HEK293 (cell line): ENCODE data around the gene ACTR1B.

Experiments
- HOXD13 ChIP-seq: sonication (generic); formaldehyde crosslinking; IDR thresholded peaks from 2 replicates; pipeline ENCODE4 v1.8.0; 2022; ENCODE audit warnings: missing genetic modification reagents, borderline replicate concordance
- OSR2 ChIP-seq: fragments of 450-650 bp; formaldehyde crosslinking; IDR thresholded peaks from 2 replicates; pipeline ENCODE4 v1.5.1; 2016; ENCODE audit warnings: missing biosample characterization, missing genetic modification characterization
- PRDM10 ChIP-seq: fragments of 450-650 bp; formaldehyde crosslinking; IDR thresholded peaks from 2 replicates; pipeline ENCODE4 v1.5.1; 2016; ENCODE audit warnings: missing biosample characterization, missing genetic modification characterization
- SCRT1 ChIP-seq: fragments of 450-650 bp; formaldehyde crosslinking; IDR thresholded peaks from 2 replicates; pipeline ENCODE4 v1.5.1; 2016; ENCODE audit warnings: missing biosample characterization, missing genetic modification characterization, borderline replicate concordance
- SP2 ChIP-seq: fragments of 450-650 bp; formaldehyde crosslinking; IDR thresholded peaks from 2 replicates; pipeline ENCODE4 v1.5.1; 2016; ENCODE audit warnings: missing biosample characterization, missing genetic modification characterization
- ZBTB48 ChIP-seq: fragments of 450-650 bp; formaldehyde crosslinking; IDR thresholded peaks from 2 replicates; pipeline ENCODE4 v1.5.1; 2016; ENCODE audit warnings: missing biosample characterization, missing genetic modification characterization
- ZBTB7A ChIP-seq: fragments of 450-650 bp; formaldehyde crosslinking; IDR thresholded peaks from 2 replicates; pipeline ENCODE4 v1.5.1; 2016; ENCODE audit warnings: low read depth, missing biosample characterization, missing genetic modification characterization
- ZFHX2 ChIP-seq: fragments of 450-650 bp; formaldehyde crosslinking; conservative IDR thresholded peaks from 2 replicates; pipeline ENCODE4 v1.5.1; 2016; ENCODE audit warnings: missing biosample characterization, missing genetic modification characterization
- ZFP41 ChIP-seq: fragments of 450-650 bp; formaldehyde crosslinking; IDR thresholded peaks from 2 replicates; pipeline ENCODE4 v1.5.1; 2016; ENCODE audit warnings: missing biosample characterization, missing genetic modification characterization, borderline replicate concordance
- ZIC2 ChIP-seq: fragments of 450-650 bp; formaldehyde crosslinking; IDR thresholded peaks from 2 replicates; pipeline ENCODE4 v1.5.1; 2016; ENCODE audit warnings: missing biosample characterization, missing genetic modification characterization
- ZNF112 ChIP-seq: fragments of 450-650 bp; formaldehyde crosslinking; IDR thresholded peaks from 2 replicates; pipeline ENCODE4 v1.5.0; 2017; ENCODE audit warnings: missing biosample characterization, missing genetic modification characterization
- ZNF114 ChIP-seq: fragments of 450-650 bp; formaldehyde crosslinking; IDR thresholded peaks from 2 replicates; pipeline ENCODE4 v1.5.0; 2017; ENCODE audit warnings: missing biosample characterization, missing genetic modification characterization
- ZNF302 ChIP-seq: fragments of 450-650 bp; formaldehyde crosslinking; IDR thresholded peaks from 2 replicates; pipeline ENCODE4 v1.5.1; 2016; ENCODE audit warnings: missing biosample characterization, missing genetic modification characterization, low read depth
- ZNF416 ChIP-seq: fragments of 450-650 bp; formaldehyde crosslinking; IDR thresholded peaks from 2 replicates; pipeline ENCODE4 v1.5.1; 2016; ENCODE audit warnings: missing biosample characterization, missing genetic modification characterization
- ZNF473 ChIP-seq: fragments of 450-650 bp; formaldehyde crosslinking; IDR thresholded peaks from 2 replicates; pipeline ENCODE4 v1.5.1; 2017; ENCODE audit warnings: missing biosample characterization, missing genetic modification characterization
- ZNF548 ChIP-seq: fragments of 450-650 bp; formaldehyde crosslinking; IDR thresholded peaks from 2 replicates; pipeline ENCODE4 v1.5.1; 2016; ENCODE audit warnings: missing biosample characterization, missing genetic modification characterization
- ZNF629 ChIP-seq: fragments of 450-650 bp; formaldehyde crosslinking; IDR thresholded peaks from 2 replicates; pipeline ENCODE4 v1.5.1; 2017; ENCODE audit warnings: missing biosample characterization, missing genetic modification characterization
- ZNF658 ChIP-seq: fragments of 450-650 bp; formaldehyde crosslinking; IDR thresholded peaks from 2 replicates; pipeline ENCODE4; 2016; ENCODE audit warnings: missing biosample characterization, missing genetic modification characterization
- ZNF670 ChIP-seq: fragments of 450-650 bp; formaldehyde crosslinking; IDR thresholded peaks from 2 replicates; pipeline ENCODE4 v1.5.1; 2016; ENCODE audit warnings: missing biosample characterization, missing genetic modification characterization, low read depth
- TF ChIP-seq, protein P1 (sequence below): fragments of 450-650 bp; formaldehyde crosslinking; IDR thresholded peaks from 2 replicates; pipeline ENCODE4 v1.5.1; 2017; ENCODE audit warnings: missing biosample characterization, missing genetic modification characterization
- TF ChIP-seq, protein P2 (sequence below): fragments of 450-650 bp; formaldehyde crosslinking; IDR thresholded peaks from 2 replicates; pipeline ENCODE4 v1.5.1; 2016; ENCODE audit warnings: missing biosample characterization, missing genetic modification characterization
- TF ChIP-seq, protein P3 (sequence below): fragments of 450-650 bp; formaldehyde crosslinking; IDR thresholded peaks from 2 replicates; pipeline ENCODE4 v1.5.1; 2016; ENCODE audit warnings: missing biosample characterization, missing genetic modification characterization

The ACTR1B gene

GRCh38 chr2:97662895-97663625, 784 bp downstream of the ACTR1B start (continued):
- TF ChIP-seq ZNF658 (tag by site-specific recombination) (no peak), ZNF670 (no peak), ZFP41 (tag by site-specific recombination) (no peak), ZNF548 (tag by site-specific recombination) (no peak), ZNF302 (tag by site-specific recombination) (no peak), PRDM10 (tag by site-specific recombination) (no peak), ZNF114 (tag by site-specific recombination) (no peak), ZNF416 (tag by site-specific recombination) (no peak), OSR2 (tag by site-specific recombination) (no peak), ZNF629 (0 out of 2 replicates have a peak, but pooled peaks have one; percentile 10), SCRT1 (tag by site-specific recombination) (no peak), ZFHX2 (tag by site-specific recombination) (no peak), ZNF112 (tag by site-specific recombination) (no peak), HOXD13 (CRISPR knock-in tag) (no peak), ZNF473 (tag by site-specific recombination) (no peak), ZBTB7A (tag by site-specific recombination) (no peak), ZIC2 (tag by site-specific recombination) (no peak; the same call in 1 of the 2 replicates), SP2 (0 out of 2 replicates have a peak, but pooled peaks have one; percentile 19), ZBTB48 (tag by site-specific recombination) (0 out of 2 replicates have a peak, but pooled peaks have one; percentile 37)
- TF ChIP-seq, protein P1, sequence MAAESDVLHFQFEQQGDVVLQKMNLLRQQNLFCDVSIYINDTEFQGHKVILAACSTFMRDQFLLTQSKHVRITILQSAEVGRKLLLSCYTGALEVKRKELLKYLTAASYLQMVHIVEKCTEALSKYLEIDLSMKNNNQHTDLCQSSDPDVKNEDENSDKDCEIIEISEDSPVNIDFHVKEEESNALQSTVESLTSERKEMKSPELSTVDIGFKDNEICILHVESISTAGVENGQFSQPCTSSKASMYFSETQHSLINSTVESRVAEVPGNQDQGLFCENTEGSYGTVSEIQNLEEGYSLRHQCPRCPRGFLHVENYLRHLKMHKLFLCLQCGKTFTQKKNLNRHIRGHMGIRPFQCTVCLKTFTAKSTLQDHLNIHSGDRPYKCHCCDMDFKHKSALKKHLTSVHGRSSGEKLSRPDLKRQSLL (tag by site-specific recombination): no peak
- TF ChIP-seq, protein P2, sequence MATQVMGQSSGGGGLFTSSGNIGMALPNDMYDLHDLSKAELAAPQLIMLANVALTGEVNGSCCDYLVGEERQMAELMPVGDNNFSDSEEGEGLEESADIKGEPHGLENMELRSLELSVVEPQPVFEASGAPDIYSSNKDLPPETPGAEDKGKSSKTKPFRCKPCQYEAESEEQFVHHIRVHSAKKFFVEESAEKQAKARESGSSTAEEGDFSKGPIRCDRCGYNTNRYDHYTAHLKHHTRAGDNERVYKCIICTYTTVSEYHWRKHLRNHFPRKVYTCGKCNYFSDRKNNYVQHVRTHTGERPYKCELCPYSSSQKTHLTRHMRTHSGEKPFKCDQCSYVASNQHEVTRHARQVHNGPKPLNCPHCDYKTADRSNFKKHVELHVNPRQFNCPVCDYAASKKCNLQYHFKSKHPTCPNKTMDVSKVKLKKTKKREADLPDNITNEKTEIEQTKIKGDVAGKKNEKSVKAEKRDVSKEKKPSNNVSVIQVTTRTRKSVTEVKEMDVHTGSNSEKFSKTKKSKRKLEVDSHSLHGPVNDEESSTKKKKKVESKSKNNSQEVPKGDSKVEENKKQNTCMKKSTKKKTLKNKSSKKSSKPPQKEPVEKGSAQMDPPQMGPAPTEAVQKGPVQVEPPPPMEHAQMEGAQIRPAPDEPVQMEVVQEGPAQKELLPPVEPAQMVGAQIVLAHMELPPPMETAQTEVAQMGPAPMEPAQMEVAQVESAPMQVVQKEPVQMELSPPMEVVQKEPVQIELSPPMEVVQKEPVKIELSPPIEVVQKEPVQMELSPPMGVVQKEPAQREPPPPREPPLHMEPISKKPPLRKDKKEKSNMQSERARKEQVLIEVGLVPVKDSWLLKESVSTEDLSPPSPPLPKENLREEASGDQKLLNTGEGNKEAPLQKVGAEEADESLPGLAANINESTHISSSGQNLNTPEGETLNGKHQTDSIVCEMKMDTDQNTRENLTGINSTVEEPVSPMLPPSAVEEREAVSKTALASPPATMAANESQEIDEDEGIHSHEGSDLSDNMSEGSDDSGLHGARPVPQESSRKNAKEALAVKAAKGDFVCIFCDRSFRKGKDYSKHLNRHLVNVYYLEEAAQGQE (tag by site-specific recombination): no peak
- TF ChIP-seq, protein P3, sequence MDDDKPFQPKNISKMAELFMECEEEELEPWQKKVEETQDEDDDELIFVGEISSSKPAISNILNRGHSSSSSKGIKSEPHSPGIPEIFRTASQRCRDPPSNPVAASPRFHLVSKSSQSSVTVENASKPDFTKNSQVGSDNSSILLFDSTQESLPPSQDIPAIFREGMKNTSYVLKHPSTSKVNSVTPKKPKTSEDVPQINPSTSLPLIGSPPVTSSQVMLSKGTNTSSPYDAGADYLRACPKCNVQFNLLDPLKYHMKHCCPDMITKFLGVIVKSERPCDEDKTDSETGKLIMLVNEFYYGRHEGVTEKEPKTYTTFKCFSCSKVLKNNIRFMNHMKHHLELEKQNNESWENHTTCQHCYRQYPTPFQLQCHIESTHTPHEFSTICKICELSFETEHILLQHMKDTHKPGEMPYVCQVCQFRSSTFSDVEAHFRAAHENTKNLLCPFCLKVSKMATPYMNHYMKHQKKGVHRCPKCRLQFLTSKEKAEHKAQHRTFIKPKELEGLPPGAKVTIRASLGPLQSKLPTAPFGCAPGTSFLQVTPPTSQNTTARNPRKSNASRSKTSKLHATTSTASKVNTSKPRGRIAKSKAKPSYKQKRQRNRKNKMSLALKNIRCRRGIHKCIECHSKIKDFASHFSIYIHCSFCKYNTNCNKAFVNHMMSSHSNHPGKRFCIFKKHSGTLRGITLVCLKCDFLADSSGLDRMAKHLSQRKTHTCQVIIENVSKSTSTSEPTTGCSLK (tag by site-specific recombination): no peak
